Activated CD4-positive, CD25-positive, alpha-beta regulatory T cell treated with anti-CD3 and anti-CD28 coated beads, Interleukin-2, amount 50 U/mL, for 72 hours (primary cell): ENCODE measurements around the gene ONECUT1.

ENCODE experiments used
- DNase-seq: peaks from one replicate; pipeline ENCODE4 v3.0.0; 2021

ONECUT1 gene

GRCh38 chr15:52730594-52730993 lies 59.5 kb downstream of the ONECUT1 start:
- DNase-seq = no peak

GRCh38 chr15:52730173-52730572 lies 60.0 kb downstream of the ONECUT1 start:
- DNase-seq = no peak

- DNase-seq = no peak
Observed at GRCh38 chr15:52728899-52729298, 61.2 kb downstream of the ONECUT1 start.

- no peak for DNase-seq
Observed at GRCh38 chr15:52727815-52728214, 62.3 kb downstream of the ONECUT1 start.

- no peak for DNase-seq
Observed at GRCh38 chr15:52726195-52726594, 63.9 kb downstream of the ONECUT1 start.

GRCh38 chr15:52718551-52718950 lies 71.6 kb downstream of the ONECUT1 start:
- DNase-seq = no peak

- no peak for DNase-seq
Observed at GRCh38 chr15:52717924-52718323, 72.2 kb downstream of the ONECUT1 start.

GRCh38 chr15:52717481-52717880 lies 72.7 kb downstream of the ONECUT1 start:
- no peak for DNase-seq

GRCh38 chr15:52716536-52716935 lies 73.6 kb downstream of the ONECUT1 start:
- no peak for DNase-seq

GRCh38 chr15:52715411-52715810 lies 74.7 kb downstream of the ONECUT1 start:
- no peak for DNase-seq

GRCh38 chr15:52714968-52715367 lies 75.2 kb downstream of the ONECUT1 start:
- DNase-seq = no peak

GRCh38 chr15:52710708-52711389 lies 79.3 kb downstream of the ONECUT1 start:
- no peak for DNase-seq

- DNase-seq = no peak
Observed at GRCh38 chr15:52710050-52710707, 80.0 kb downstream of the ONECUT1 start.

GRCh38 chr15:52709187-52709981 lies 80.8 kb downstream of the ONECUT1 start:
- no peak for DNase-seq
